DND-41 (cell line): ENCODE data around the gene INPP4A.

ENCODE experiments used
- CTCF ChIP-seq: IDR thresholded peaks from 2 replicates; pipeline ENCODE4 v1.5.1; 2012; ENCODE audit warnings: borderline replicate concordance, low read length, moderate library complexity, mild to moderate bottlenecking; ENCODE audit not compliant: poor library complexity, severe bottlenecking; ENCODE audit errors: extremely low read depth
- EZH2 ChIP-seq: IDR thresholded peaks from 3 replicates; pipeline ENCODE4 v1.6.1; 2012; ENCODE audit warnings: borderline replicate concordance, low read depth, mild to moderate bottlenecking, moderate library complexity, low read length, inconsistent platforms; ENCODE audit not compliant: severe bottlenecking

- TF ChIP-seq CTCF = no peak
- TF ChIP-seq EZH2 = no peak
Observed at GRCh38 chr2:98498703-98499440, 54.2 kb downstream of the INPP4A start.
